Suprapubic skin (tissue), 4 donors: ENCODE data around the gene IFRD1.

Source experiments
- CTCF ChIP-seq, 2 donors: fragments of 200-600 bp in 1 of 2; fragments of 450-650 bp in 1 of 2; sonication (generic) in 1 of 2; IDR thresholded peaks; one replicate each; pipeline ENCODE4 v1.5.1; 2016 to 2019; ENCODE audit warnings: antibody characterized with exemption in 2 of 2, mild to moderate bottlenecking in 1 of 2, moderate library complexity in 1 of 2
- EP300 ChIP-seq: sonication (generic); formaldehyde crosslinking; IDR thresholded peaks from one replicate; pipeline ENCODE4 v1.6.1; 2017; ENCODE audit warnings: antibody characterized with exemption
- POLR2A ChIP-seq, 2 donors: fragments of 450-650 bp; IDR thresholded peaks; one replicate each; pipeline ENCODE4 v1.6.1; 2017; ENCODE audit warnings: antibody characterized with exemption in 2 of 2, mild to moderate bottlenecking in 2 of 2, moderate library complexity in 2 of 2
- POLR2AphosphoS5 ChIP-seq, 3 donors: sonication (generic); formaldehyde crosslinking; IDR thresholded peaks; one replicate each; pipeline ENCODE4 v1.6.1; 2017; ENCODE audit warnings: antibody characterized with exemption in 3 of 3

GRCh38 chr7:112497481-112497880 lies 47.2 kb downstream of the IFRD1 start:
- no peak for TF ChIP-seq POLR2A (IDR thresholded peaks at IDR 0.05)
- no peak for TF ChIP-seq CTCF (IDR thresholded peaks at IDR 0.05)
- no peak for TF ChIP-seq POLR2AphosphoS5 (IDR thresholded peaks at IDR 0.05)
- no peak for TF ChIP-seq EP300
